Sigmoid colon (tissue), 4 donors: ENCODE results near the gene COG6.

ENCODE experiments used
- EP300 ChIP-seq, 4 donors: sonication (generic); formaldehyde crosslinking; IDR thresholded peaks; one replicate each; pipeline ENCODE4 v1.6.1; 2017; ENCODE audit warnings: antibody characterized with exemption in 4 of 4
- POLR2A ChIP-seq, 2 donors: fragments of 450-650 bp; IDR thresholded peaks; one replicate each; pipeline ENCODE4 v1.6.1; 2016; ENCODE audit warnings: antibody characterized with exemption in 2 of 2, mild to moderate bottlenecking in 2 of 2, moderate library complexity in 2 of 2
- POLR2AphosphoS5 ChIP-seq, 4 donors: sonication (generic); formaldehyde crosslinking; IDR thresholded peaks; one replicate each; pipeline ENCODE4 v1.6.1; 2017; ENCODE audit warnings: antibody characterized with exemption in 4 of 4
- TF ChIP-seq, protein P1 (sequence below), 4 experiments: fragments of 450-650 bp in 3 of 4; fragments of 200-600 bp in 1 of 4; IDR thresholded peaks; one replicate each; pipeline ENCODE4 v1.5.1; 2016 to 2019; ENCODE audit warnings: antibody characterized with exemption in 4 of 4, mild to moderate bottlenecking in 3 of 4, moderate library complexity in 2 of 4

- TF ChIP-seq, protein P1, sequence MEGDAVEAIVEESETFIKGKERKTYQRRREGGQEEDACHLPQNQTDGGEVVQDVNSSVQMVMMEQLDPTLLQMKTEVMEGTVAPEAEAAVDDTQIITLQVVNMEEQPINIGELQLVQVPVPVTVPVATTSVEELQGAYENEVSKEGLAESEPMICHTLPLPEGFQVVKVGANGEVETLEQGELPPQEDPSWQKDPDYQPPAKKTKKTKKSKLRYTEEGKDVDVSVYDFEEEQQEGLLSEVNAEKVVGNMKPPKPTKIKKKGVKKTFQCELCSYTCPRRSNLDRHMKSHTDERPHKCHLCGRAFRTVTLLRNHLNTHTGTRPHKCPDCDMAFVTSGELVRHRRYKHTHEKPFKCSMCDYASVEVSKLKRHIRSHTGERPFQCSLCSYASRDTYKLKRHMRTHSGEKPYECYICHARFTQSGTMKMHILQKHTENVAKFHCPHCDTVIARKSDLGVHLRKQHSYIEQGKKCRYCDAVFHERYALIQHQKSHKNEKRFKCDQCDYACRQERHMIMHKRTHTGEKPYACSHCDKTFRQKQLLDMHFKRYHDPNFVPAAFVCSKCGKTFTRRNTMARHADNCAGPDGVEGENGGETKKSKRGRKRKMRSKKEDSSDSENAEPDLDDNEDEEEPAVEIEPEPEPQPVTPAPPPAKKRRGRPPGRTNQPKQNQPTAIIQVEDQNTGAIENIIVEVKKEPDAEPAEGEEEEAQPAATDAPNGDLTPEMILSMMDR (IDR thresholded peaks at IDR 0.05), result no peak
- TF ChIP-seq POLR2A (IDR thresholded peaks at IDR 0.05) (no peak), POLR2AphosphoS5 (IDR thresholded peaks at IDR 0.05) (no peak), EP300 (IDR thresholded peaks at IDR 0.05) (no peak)
Measured at GRCh38 chr13:39780711-39781110, 125.2 kb downstream of the COG6 start.
